IPS DF 19.7 (cell line): ENCODE data around the gene GFY.

Source experiments
- DNase-seq: peaks from one replicate; pipeline ENCODE4 v3.0.0-alpha.2; 2013; ENCODE audit warnings: low read depth, low spot score

GFY gene

DNA sequence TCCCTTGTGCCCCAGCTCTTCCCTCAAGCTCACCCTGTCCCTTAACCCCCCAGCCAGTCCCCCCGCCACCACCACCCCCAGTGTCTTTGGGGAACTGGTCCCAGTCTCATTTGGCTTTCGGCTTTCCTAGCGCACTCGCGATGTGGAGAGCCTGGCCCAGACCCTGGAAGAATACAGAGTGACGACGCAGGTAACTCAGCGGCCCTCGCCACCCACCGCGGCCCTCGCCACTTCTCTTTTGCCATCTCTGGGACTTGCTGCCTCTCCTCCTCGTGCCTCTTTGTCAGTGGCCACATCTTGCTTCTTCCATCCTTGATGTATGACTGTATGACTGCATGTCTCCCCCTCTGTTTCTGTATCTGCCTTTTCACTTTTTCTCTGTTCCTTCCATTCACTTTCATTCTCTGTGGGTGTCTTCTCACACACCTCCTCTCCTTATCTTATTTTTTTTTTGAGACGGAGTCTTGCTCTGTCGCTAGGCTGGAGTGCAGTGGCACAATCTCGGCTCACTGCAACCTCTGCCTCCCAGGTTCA lies 17.6 kb upstream of the GFY start:
- no peak for DNase-seq

DNA sequence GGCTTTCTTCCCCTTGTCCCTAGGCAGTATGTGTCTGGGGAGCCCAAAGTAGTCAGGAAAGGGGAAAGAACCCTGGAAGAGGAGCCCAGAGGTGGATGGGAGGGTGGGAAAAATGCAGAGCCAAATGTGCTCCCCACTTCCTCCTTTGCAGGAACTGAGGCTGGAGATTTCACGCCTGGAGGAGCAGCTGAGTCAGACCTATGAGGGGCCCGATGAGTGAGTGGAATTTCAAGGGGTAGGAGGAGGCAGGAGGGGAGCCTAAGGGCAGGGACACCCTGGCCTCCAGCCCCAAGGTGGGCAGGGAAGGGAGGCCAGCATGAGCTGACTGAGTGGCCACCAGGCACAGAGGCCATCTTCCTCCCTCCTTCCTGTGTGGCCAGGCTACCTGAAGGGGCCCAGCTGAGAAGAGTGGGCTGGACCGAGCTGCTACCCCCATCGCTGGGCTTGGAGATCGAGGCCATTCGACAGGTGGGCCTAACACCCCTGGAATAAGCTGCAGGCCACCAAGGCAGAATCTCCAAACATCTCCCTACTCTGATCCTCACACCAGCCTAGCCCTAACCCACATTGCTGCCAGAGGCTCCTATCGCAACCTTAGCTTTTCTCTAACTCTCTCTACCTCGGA lies 16.3 kb upstream of the GFY start:
- no peak for DNase-seq

DNA sequence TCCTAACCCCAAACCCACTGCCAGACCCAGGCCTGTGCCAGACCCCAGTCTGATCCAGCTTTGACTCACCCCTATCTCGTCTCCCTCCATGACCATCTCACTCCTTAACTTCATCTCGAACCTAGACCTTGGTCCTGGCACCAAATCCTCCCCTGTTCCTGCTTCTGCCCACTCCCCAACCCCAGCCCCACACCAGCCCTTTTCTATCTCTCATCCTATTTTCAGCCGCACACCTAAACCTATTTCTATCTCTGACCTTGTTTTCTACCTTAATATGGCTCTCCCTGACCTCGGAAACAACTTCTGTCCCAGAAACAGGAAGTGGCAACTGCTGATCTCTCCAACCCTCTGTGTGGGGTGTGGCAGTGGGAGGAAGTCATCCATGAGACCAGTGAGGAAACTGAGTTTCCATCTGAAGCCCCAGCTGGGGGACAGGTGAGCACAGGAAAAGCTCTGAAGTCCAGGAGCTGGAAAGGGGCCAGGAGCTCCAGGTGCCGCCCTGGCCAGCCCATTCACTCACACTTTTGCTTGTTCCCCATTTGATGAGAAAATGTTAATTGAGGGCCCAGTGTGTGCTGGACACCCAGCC lies 15.7 kb upstream of the GFY start:
- DNase-seq = no peak

DNA sequence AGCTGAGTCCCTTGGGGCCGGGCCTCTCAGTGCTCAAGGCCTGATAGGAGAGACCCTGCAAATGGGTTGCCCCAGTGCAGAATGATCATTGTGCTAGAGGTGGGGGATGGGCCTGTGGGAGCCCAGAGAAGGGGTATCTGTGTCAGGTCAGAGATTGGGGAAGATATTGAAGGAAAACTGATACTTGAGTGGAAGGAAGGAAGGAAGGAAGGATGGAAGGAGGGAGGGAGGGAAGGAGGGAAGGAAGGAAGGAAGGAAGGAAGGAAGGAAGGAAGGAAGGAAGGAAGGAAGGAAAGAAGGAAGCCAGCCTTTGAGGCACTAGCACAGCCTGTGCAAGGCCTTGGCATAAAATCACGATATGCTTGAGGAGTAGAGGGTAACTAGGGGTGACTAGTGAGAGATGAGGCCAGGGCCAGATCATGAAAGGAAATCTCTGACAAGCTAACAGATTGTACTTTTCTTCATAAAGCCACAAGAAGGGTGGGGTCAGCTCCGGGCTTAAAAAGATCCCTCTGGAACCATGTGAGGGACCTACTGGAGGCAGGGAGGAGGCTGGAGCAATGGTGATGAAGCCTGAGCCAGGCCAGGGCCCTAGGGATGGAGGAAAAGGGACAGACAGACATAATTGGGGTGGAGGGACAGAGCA lies 13.4 kb upstream of the GFY start:
- no peak for DNase-seq

DNA sequence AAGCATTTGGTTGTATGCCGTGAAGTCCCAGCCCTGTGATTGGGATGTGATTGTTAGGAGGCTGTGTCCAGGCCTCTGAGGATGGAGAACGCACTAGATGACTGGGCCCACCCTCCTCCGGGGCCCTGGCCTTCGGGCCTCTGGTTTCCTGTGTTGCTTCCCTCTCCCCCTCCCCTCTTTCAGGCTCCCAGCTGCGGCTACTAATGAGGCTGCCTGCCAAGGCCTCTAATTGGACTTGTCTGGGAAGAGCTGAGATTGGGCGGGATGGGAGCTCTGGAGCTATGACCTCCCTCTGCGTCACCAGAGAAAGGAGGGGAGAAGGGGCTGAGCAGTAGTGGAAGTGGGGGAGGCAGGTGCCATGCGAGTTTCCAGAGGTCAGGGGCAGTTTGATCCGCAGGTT lies 11.8 kb upstream of the GFY start:
- DNase-seq = no peak

DNA sequence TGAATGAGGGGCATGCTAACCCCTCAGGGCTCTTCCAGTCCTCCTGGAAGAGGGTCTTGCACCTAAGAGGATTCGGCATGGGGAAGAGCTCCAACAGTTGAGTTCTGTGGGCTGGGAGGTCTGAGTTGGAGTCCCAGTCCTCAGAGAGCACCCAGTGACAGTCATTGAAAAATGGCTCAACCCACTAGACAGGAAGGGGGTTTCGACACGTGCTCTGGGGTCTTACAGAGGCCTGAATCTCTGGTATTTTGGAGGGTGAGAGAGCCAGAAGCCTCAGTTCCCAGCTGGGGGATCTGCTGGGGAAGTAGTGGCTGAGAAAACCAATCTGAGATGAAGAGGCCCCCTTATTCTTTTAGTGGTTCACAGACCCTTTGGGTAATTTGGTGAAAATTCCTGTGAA lies 10.9 kb upstream of the GFY start:
- no peak for DNase-seq

DNA sequence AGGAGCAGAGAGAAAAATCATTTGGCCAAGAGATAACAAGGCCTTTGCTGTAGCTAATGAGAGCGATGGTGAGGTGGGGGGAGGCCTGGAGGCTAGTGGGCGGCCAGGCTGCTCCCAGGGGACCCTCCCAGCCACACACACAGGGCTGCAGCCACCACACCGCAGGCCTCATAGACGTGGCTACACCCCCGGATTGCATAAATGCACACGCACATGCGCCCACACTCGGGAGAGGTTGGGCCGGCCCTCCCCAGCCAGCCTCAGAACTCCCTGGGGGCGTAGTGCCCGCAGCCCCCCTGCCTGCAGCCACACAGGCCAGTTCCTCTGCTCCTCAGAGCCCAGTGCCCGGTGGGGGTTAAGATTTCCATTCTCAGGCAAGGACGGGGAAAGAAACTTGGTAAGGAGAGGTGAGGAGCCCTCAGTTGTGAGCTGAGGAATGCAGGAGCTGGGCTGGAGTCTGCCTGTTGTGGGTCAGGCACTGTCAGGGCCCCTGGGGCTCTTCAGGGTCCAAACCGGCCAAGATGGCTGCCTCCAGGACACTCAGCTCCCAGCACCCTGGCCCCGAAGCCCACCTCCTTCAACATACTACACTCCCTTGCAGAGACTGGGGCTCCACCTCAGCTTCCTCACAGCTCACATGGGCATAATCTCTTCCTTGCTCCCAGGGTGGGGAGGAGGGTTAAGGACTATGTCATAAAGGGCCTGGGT lies 9.9 kb upstream of the GFY start:
- DNase-seq = no peak

DNA sequence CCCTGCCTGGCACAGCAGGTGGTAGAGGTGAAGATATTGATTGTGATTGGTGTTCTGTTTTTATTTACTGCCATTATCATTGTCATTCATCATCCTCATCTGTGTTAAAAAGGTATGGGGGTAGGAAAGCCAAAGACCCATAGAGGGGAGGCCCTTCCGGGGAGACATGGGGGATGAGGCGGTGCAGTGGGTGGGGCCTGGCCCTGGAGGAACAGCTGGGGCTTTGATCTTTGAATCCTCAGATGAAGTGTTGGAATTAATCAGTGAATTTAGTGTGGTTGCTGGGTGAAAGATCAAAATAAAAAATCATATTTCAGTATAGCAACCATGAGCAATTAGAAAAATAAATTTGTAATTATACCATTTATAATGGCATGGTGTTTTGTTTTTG lies 9.4 kb upstream of the GFY start:
- no peak for DNase-seq

DNA sequence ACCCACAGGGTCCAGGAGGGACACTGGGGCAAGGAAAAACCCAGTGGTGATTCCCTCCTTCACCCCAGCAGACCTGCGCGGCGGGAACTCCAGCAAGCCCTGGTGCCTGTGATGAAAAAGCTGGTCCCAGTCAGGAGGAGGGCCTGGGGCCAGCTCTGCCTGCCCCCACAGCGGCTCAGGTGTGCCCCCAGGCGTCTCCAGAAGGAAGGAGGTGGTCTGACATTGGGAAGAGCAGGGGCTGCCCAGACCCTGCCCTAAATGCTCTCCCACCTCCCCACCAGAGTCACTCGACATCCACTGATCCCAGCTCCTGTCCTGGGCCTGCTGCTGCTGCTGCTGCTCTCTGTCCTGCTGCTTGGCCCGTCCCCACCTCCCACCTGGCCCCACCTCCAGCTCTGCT lies 8.1 kb upstream of the GFY start:
- DNase-seq = no peak

DNA sequence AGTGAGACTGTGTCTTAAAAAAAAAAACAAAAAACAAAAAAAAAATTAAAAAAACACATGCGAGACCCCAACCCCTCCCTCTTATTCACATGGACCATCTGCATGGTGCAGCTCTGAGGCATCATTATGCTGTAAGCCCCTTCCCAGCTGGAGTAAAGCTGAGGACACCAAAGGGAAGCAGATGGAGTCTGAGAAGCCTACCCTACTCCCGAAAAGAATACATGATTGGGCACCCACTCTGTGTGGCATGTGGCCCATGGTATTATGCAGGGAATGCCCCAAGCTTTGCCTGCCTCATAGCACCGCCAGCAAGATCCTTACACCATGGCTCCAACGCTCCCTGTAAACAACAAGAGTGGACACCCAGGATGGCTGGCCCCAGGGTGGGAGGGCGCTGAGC lies 6.7 kb upstream of the GFY start:
- no peak for DNase-seq

DNA sequence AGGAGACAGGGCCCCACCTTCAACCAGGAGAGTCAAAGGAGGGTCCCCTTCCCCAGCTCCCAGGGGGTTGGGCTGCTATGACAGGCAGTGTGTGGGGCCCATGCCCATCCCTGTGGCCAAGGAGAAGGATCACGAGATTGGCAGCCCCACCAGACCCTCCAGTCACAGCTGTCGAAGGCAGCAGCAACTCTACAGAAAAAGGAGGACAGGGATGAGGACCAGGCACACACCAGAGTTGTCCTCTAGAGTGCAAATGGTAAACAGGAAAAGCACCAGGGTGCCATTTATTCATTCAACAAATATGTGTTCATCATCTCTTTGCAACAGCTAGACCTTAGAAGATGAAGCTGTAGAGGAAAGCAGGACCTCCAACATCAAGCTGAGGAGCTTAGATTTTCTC lies 6.0 kb upstream of the GFY start:
- no peak for DNase-seq

DNA sequence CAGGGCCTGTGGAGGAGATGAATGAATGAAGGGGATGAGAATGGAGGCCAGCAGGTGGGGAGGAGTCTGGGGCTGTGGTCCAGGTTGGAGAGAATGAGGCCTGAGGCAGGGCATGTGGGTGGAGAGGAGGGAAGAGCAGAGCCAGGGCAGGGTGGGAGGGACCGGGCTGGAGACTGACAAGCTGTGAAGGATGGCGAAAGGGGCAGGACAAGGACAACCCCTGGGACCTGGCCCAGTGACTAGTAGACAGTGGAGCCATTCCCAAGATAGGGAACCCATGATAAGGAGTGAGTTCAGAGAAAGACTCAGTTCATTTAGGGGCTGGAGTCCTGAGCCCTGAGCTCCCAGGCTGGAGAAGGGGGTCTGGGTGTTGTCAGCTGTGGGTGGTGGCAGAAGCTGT lies 5.0 kb upstream of the GFY start:
- no peak for DNase-seq

DNA sequence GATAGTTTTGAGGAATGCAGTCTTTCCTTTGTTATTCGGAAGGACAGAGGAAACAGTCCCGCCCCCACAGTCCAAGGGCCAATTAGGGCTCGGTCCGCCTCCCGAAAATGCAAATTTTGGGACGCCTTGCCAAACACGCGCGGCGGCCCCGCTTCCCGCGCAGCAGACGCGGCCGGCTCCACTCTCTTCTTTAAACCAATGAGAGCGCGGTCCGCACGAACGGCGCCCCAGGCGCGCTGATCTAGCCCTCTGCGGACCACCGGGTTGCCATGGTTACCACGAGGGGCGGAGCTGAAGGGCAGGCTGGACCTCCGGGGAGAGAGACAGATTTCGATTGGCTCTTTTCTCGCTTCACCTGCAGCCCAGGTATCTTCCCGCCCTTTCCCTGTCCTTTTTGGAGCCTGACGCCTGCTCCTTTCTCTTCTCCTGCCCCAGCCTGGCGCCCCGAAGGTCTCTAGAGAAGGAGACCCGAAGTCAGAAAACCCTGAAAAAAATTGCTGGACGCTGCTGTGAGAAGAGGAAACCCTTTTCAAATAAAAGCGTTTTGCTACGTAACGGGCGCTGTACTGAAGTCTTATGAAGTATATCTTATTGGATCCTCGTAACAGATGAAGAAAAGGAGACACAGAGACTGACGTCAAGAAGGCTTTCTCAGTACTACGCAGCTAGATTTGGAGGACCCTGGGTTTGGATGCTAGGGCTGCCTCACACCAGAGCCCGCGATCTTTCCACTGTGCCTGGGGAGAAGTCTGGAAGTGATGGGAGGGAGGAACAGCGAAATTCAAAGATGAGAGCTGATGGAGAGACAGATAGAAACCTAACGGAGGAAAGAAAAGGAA lies 3.9 kb upstream of the GFY start:
- peak; percentile 87 for DNase-seq

DNA sequence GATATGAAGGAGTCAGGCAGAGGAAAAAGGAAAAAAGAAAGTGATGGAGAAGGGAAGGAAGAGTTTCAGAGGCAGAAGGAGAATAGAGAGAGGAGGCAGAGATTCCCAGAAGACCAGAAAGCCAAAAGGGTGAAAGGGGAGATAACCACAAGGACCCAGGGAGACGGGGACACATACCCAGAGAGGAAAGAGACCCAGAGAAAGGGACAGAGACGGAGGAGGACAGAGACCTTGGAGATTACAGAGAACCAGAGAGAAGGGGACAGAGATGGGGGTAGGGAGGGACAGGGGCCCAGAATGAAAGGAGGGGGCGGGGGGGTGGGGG lies 3.3 kb upstream of the GFY start:
- DNase-seq = no peak

DNA sequence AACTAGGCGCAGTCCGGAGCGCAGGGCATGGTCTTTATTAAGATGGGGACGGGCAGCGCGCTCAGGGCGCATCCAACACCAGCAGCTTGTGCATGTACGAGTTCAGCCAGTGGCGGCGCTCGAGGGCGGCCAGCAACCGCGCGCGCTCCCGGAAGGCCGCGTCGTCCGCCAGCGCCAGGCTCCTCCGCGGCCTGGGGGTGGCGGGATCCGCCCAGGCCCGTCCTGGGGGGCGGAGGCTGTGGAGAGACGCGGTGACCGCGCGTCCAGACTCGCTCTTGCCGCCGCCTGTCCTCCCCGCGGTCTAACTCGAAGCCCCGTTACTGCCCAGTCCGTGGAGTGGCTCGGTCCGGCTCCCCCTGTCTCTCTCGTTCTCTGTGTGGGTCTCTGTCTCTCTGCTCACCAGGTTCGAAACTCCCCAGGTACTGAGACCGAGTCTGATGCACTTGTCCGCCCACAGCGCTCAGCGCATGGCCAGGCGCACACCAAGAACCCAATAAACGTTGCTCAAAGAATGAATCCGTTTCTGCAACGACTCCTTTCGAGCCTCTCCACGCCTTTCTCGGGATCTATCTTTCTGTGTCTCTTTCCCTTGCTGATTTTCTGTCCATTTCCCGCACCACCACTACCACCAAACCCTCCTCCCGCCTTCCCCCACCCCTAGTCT lies 2.6 kb upstream of the GFY start:
- DNase-seq = no peak

DNA sequence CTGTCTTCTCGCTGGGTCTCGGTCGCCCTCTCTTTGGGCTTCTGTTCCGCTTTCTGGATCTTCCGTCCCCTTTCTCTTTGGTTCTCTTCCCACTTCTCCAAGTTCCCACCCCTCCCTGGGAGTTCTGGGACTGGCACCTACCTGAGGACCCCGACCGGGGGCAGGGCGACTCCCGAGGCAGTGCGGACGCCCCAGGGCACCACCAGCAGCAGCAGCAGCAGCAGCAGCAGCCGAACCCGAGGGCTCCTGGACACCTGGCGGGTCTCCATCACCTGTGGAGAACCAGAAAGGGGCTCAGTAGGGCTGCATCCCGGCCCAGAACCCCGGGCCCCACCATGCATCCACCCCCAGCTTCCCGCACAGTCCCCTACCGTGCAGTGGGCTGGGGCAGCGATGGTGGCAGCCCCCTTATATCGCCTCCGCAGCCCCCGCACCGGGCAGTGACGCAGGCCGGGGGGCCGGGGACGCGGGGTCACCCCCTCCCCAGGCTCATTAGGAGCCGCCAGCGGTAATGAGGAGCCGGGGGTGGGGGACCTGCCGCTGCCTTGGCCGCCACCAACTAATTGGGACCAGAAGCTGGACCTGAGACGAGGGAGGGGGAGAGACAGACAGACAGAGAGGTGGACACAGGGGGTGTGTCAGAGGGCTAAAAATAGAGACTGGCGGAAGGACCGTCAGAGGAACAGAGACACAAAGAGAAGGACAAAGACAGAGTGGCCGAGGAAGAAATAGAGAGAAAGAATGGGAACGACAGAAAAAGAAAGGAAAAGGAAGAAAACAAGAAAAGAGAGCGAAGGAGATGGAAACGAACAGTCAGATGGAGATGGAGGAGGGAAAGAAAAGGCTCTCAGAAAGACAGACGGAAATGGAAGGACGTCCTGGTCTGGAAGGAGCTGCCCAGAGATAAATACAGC lies 1.9 kb upstream of the GFY start, which contains the start of gene PTH2:
PTH2 (minus strand) TSS at position 371 of the 914 bp plus-strand sequence; CDS start at position 269, 102 bp downstream.
- DNase-seq = no peak

DNA sequence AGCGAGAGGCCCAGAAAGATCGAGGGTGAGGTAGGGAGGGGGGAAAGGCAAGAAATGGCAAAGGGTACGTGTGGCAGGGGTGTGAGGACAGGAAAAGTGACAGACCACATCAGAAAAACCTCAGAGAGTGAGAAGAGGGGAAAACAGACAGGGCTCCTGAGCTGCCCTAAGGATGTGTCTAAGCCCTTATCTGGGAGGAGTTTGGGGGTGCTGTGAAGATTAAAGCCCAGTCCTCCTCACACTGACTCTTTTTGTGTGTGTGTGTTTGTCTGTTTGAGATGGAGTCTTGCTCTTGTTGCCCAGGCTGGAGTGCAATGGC lies 1.2 kb upstream of the GFY start:
- DNase-seq = no peak

DNA sequence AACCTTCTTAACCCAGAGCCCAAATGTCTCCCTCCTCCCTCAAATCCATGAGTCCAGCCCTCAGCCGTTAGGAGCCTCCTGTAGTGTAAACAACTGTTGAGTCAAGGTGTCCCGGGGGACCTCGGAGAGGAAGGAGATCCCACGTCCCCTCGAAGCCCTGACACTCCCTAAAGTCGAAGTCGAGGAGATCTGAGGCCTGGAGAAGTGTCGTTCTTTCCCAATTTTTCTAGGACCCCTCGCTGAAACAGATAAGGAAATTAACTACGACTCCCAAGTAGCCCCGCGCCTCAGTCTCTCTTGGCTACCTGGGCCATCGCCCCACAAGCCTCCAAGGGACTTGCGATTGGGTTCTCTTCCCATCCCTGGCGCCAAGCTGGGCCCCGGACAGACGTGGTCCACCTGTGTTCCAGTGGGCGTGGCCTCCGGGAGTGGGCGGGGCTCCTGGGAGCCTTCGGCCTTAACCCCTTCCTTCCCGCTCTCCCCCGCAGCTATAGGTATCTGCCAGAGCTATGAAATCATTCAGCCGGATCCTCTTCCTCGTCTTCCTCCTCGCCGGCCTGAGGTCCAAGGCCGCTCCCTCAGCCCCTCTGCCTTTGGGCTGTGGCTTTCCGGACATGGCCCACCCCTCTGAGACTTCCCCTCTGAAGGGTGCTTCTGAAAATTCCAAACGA lies 869 bp downstream of the GFY start:
- no peak for DNase-seq

DNA sequence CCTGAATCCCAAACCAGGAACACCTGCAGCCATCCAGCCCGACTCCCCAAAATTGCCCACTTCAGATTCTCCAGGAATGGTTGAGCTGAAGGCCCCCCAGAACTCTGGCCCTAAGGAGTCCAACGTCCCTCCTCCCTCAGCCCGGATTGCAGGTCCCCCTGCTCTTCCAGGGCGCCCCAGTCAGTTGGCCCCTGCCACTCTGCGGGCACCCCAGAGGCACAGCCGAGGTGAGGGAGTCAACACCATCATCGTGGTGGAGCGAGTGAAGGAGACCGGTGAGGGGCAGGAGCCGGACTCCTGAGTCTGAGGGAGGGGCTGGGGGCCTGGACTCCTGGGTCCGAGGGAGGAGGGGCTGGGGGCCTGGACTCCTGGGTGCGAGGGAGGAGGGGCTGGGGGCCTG lies 2.2 kb downstream of the GFY start:
- DNase-seq = no peak
